HepG2 (cell line): ENCODE data around the gene MRPL38. TPM values are rescaled to one million over a fixed set of nuclear protein-coding genes. Genes with fewer than 3 reads are reported as not detected.

Source experiments
- BHLHE40 ChIP-seq: IDR thresholded peaks from 2 replicates; pipeline ENCODE4 v1.6.1; 2011; ENCODE audit warnings: low read length, improper control_type of control experiment
- E2F2 ChIP-seq: sonication (generic); formaldehyde crosslinking; IDR thresholded peaks from 2 replicates; pipeline ENCODE4 v1.4.0; 2020; ENCODE audit warnings: missing genetic modification reagents, borderline replicate concordance
- EP300 ChIP-seq, 3 experiments: sonication (generic) in 1 of 3; formaldehyde crosslinking in 1 of 3; IDR thresholded peaks; 2 replicates each; pipeline versions ENCODE4 v1.5.1 to v1.6.1; 2011 to 2020; ENCODE audit warnings: low read depth in 2 of 3, low read length in 2 of 3, borderline replicate concordance in 1 of 3, improper control_type of control experiment in 1 of 3, mild to moderate bottlenecking in 1 of 3, missing genetic modification reagents in 1 of 3, moderate library complexity in 1 of 3
- FIP1L1 ChIP-seq: fragments of 200-400 bp; formaldehyde crosslinking; IDR thresholded peaks from 2 replicates; pipeline ENCODE4 v1.6.1; 2018; ENCODE audit warnings: low read depth, mild to moderate bottlenecking, low read length, moderate library complexity, borderline replicate concordance; ENCODE audit not compliant: insufficient read depth
- FOSL2 ChIP-seq: sonication (generic); formaldehyde crosslinking; IDR thresholded peaks from 2 replicates; pipeline ENCODE4 v1.4.0; 2020; ENCODE audit warnings: missing genetic modification reagents
- KLF12 ChIP-seq: sonication (generic); formaldehyde crosslinking; IDR thresholded peaks from 2 replicates; pipeline ENCODE4 v1.4.0; 2020; ENCODE audit warnings: missing genetic modification reagents, borderline replicate concordance
- MXD3 ChIP-seq: IDR thresholded peaks from 2 replicates; pipeline ENCODE4 v1.6.1; 2016; ENCODE audit warnings: mild to moderate bottlenecking, missing biosample characterization, missing genetic modification reagents
- NAIF1 ChIP-seq: sonication (generic); formaldehyde crosslinking; IDR thresholded peaks from 2 replicates; pipeline ENCODE4 v1.5.0; 2020; ENCODE audit warnings: mild to moderate bottlenecking, missing genetic modification reagents, borderline replicate concordance
- PAF1 ChIP-seq: IDR thresholded peaks from 2 replicates; pipeline ENCODE4 v1.6.1; 2016; ENCODE audit warnings: missing genetic modification reagents, missing compliant biosample characterization
- POLR2G ChIP-seq: fragments of 200-400 bp; formaldehyde crosslinking; IDR thresholded peaks from 2 replicates; pipeline ENCODE4 v1.6.1; 2018; ENCODE audit warnings: mild to moderate bottlenecking, low read depth, low read length, moderate library complexity
- SP2 ChIP-seq: sonication (generic); formaldehyde crosslinking; IDR thresholded peaks from 2 replicates; pipeline ENCODE4 v1.5.1; 2020; ENCODE audit warnings: mild to moderate bottlenecking, missing genetic modification reagents
- SPEN ChIP-seq: sonication (generic); formaldehyde crosslinking; IDR thresholded peaks from 2 replicates; pipeline ENCODE4 v1.5.1; 2020; ENCODE audit warnings: low read depth, mild to moderate bottlenecking, missing genetic modification reagents
- SUZ12 ChIP-seq: fragments of 150-350 bp; IDR thresholded peaks from 2 replicates; pipeline ENCODE4 v1.6.1; 2014; ENCODE audit warnings: low read depth, low read length
- ZMYM3 ChIP-seq: sonication (generic); formaldehyde crosslinking; IDR thresholded peaks from 2 replicates; pipeline ENCODE4 v1.5.1; 2020; ENCODE audit warnings: mild to moderate bottlenecking, missing genetic modification reagents
- ZNF496 ChIP-seq: sonication (generic); formaldehyde crosslinking; IDR thresholded peaks from 2 replicates; pipeline ENCODE4 v1.8.1; 2023; ENCODE audit warnings: mild to moderate bottlenecking, moderate library complexity, missing genetic modification reagents; ENCODE audit not compliant: insufficient replicate concordance
- ZNF564 ChIP-seq: sonication (generic); formaldehyde crosslinking; IDR thresholded peaks from 2 replicates; pipeline ENCODE4 v1.8.1; 2023; ENCODE audit warnings: mild to moderate bottlenecking, missing genetic modification reagents
- polyA plus RNA-seq, 8 experiments: library from polyadenylated mRNA; depleted of rRNA in 3 of 8; stranded (reverse) in 7 of 8; unstranded in 1 of 8; fragments of >200 nt; fragmentation: Illumina TruSeq in 4 of 8; extraction: Trizol in 4 of 8; gene quantifications; 2 replicates each; pipeline versions ENCODE4 v1.2.1 to v1.2.3, GENCODE V29; 2011 to 2016; ENCODE audit warnings: low read depth in 4 of 8, missing spikeins in 1 of 8, mixed read lengths in 1 of 8; ENCODE audit not compliant: insufficient read depth in 1 of 8
- total RNA-seq, 5 experiments: library from RNA; depleted of rRNA; stranded (reverse); fragments of >200 nt; fragmentation: Illumina TruSeq; extraction: Trizol; gene quantifications; 2 replicates each; pipeline ENCODE4 v1.2.3, GENCODE V29; 2016; ENCODE audit warnings: low read depth in 1 of 5
- TF ChIP-seq, protein P1 (sequence below): sonication (generic); formaldehyde crosslinking; IDR thresholded peaks from 2 replicates; pipeline ENCODE4 v1.8.0; 2022; ENCODE audit warnings: missing genetic modification reagents, mild to moderate bottlenecking, borderline replicate concordance
- TF ChIP-seq, protein P2 (sequence below): sonication (generic); formaldehyde crosslinking; IDR thresholded peaks from 2 replicates; pipeline ENCODE4 v1.8.1; 2023; ENCODE audit warnings: mild to moderate bottlenecking, missing genetic modification reagents
- TF ChIP-seq, protein P3 (sequence below): sonication (generic); formaldehyde crosslinking; conservative IDR thresholded peaks from 2 replicates; pipeline ENCODE4 v1.8.0; 2022; ENCODE audit warnings: missing genetic modification reagents
- TF ChIP-seq, protein P4 (sequence below): sonication (generic); formaldehyde crosslinking; IDR thresholded peaks from 2 replicates; pipeline ENCODE4 v1.5.1; 2020; ENCODE audit warnings: missing genetic modification reagents, mild to moderate bottlenecking, borderline replicate concordance
- TF ChIP-seq, protein P5 (sequence below): sonication (generic); formaldehyde crosslinking; IDR thresholded peaks from 2 replicates; pipeline ENCODE4 v1.5.0; 2020; ENCODE audit warnings: missing genetic modification reagents, mild to moderate bottlenecking, borderline replicate concordance

The MRPL38 gene
- total and polyA plus RNA-seq, 2 of the 13 experiments (the other 11 are each of a cell fraction or from before 2014, with no cell fraction given), result 83.7 to 125 TPM

- TF ChIP-seq EP300 (IDR thresholded peaks at IDR 0.05; ENCODE audit: low read depth in 2 of 2, low read length in 2 of 2), result no peak
- TF ChIP-seq EP300 (CRISPR knock-in tag; IDR thresholded peaks at IDR 0.05; ENCODE audit: borderline replicate concordance), result no peak
- no peak for TF ChIP-seq ZNF564 (CRISPR knock-in tag)
- TF ChIP-seq, protein P1, sequence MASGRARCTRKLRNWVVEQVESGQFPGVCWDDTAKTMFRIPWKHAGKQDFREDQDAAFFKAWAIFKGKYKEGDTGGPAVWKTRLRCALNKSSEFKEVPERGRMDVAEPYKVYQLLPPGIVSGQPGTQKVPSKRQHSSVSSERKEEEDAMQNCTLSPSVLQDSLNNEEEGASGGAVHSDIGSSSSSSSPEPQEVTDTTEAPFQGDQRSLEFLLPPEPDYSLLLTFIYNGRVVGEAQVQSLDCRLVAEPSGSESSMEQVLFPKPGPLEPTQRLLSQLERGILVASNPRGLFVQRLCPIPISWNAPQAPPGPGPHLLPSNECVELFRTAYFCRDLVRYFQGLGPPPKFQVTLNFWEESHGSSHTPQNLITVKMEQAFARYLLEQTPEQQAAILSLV, result no peak
- no peak for TF ChIP-seq E2F2 (CRISPR knock-in tag)
- no peak for TF ChIP-seq MXD3
- TF ChIP-seq, protein P2, sequence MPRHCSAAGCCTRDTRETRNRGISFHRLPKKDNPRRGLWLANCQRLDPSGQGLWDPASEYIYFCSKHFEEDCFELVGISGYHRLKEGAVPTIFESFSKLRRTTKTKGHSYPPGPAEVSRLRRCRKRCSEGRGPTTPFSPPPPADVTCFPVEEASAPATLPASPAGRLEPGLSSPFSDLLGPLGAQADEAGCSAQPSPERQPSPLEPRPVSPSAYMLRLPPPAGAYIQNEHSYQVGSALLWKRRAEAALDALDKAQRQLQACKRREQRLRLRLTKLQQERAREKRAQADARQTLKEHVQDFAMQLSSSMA (CRISPR knock-in tag), result no peak
- no peak; the same call in 1 of the 2 replicates for TF ChIP-seq POLR2G
- TF ChIP-seq PAF1 (CRISPR knock-in tag), result peak; percentile 25; the same call in 1 of the 2 replicates
- TF ChIP-seq, protein P3, sequence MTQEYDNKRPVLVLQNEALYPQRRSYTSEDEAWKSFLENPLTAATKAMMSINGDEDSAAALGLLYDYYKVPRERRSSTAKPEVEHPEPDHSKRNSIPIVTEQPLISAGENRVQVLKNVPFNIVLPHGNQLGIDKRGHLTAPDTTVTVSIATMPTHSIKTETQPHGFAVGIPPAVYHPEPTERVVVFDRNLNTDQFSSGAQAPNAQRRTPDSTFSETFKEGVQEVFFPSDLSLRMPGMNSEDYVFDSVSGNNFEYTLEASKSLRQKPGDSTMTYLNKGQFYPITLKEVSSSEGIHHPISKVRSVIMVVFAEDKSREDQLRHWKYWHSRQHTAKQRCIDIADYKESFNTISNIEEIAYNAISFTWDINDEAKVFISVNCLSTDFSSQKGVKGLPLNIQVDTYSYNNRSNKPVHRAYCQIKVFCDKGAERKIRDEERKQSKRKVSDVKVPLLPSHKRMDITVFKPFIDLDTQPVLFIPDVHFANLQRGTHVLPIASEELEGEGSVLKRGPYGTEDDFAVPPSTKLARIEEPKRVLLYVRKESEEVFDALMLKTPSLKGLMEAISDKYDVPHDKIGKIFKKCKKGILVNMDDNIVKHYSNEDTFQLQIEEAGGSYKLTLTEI, result no peak
- no peak for TF ChIP-seq ZMYM3 (CRISPR knock-in tag)
- no peak for TF ChIP-seq SP2 (CRISPR knock-in tag)
- TF ChIP-seq ZNF496 (CRISPR knock-in tag), result no peak
- no peak for TF ChIP-seq FOSL2 (CRISPR knock-in tag)
- no peak for TF ChIP-seq BHLHE40
- TF ChIP-seq, protein P4, sequence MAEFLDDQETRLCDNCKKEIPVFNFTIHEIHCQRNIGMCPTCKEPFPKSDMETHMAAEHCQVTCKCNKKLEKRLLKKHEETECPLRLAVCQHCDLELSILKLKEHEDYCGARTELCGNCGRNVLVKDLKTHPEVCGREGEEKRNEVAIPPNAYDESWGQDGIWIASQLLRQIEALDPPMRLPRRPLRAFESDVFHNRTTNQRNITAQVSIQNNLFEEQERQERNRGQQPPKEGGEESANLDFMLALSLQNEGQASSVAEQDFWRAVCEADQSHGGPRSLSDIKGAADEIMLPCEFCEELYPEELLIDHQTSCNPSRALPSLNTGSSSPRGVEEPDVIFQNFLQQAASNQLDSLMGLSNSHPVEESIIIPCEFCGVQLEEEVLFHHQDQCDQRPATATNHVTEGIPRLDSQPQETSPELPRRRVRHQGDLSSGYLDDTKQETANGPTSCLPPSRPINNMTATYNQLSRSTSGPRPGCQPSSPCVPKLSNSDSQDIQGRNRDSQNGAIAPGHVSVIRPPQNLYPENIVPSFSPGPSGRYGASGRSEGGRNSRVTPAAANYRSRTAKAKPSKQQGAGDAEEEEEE (CRISPR knock-in tag), result no peak
- no peak for TF ChIP-seq SPEN (CRISPR knock-in tag)
- TF ChIP-seq, protein P5, sequence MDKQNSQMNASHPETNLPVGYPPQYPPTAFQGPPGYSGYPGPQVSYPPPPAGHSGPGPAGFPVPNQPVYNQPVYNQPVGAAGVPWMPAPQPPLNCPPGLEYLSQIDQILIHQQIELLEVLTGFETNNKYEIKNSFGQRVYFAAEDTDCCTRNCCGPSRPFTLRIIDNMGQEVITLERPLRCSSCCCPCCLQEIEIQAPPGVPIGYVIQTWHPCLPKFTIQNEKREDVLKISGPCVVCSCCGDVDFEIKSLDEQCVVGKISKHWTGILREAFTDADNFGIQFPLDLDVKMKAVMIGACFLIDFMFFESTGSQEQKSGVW, result no peak
- TF ChIP-seq SUZ12, result no peak
- TF ChIP-seq KLF12 (CRISPR knock-in tag), result no peak
- no peak for TF ChIP-seq NAIF1 (CRISPR knock-in tag)
- no peak for TF ChIP-seq FIP1L1
Observed at GRCh38 chr17:75894049-75894733, 10.5 kb downstream of the MRPL38 start (continued).
